IMR-90 (cell line): ENCODE data around the gene AHSG. TPM values are rescaled to one million over a fixed set of nuclear protein-coding genes. Genes with fewer than 3 reads are reported as not detected.

Experiments used
- RFX5 ChIP-seq: IDR thresholded peaks from 2 replicates; pipeline ENCODE4 v1.8.0; 2012; ENCODE audit warnings: low read depth, mild to moderate bottlenecking, low read length, moderate library complexity
- polyA plus RNA-seq, 3 experiments: library from polyadenylated mRNA; depleted of rRNA; stranded (reverse); fragments of >200 nt; gene quantifications; 2 replicates each; pipeline ENCODE4 v1.2.3, GENCODE V29; 2012; ENCODE audit warnings: low replicate concordance in 1 of 3
- total RNA-seq: library from RNA; depleted of rRNA; stranded (reverse); fragments of >200 nt; gene quantifications from 2 replicates; pipeline ENCODE4 v1.2.3, GENCODE V29; 2012
- TF ChIP-seq, protein P1 (sequence below): fragments of 150-350 bp; IDR thresholded peaks from 2 replicates; pipeline ENCODE4 v1.6.1; 2017; ENCODE audit warnings: mild to moderate bottlenecking, antibody characterized with exemption, low read length, low read depth
- TF ChIP-seq, protein P2 (sequence below): fragments of 150-350 bp; IDR thresholded peaks from 2 replicates; pipeline ENCODE4 v1.6.1; 2016; ENCODE audit warnings: low read depth, mild to moderate bottlenecking, low read length, moderate library complexity, borderline replicate concordance

The AHSG gene
- total and polyA plus RNA-seq, 2 of the 4 experiments (the other 2 are of a cell fraction): not detected

DNA sequence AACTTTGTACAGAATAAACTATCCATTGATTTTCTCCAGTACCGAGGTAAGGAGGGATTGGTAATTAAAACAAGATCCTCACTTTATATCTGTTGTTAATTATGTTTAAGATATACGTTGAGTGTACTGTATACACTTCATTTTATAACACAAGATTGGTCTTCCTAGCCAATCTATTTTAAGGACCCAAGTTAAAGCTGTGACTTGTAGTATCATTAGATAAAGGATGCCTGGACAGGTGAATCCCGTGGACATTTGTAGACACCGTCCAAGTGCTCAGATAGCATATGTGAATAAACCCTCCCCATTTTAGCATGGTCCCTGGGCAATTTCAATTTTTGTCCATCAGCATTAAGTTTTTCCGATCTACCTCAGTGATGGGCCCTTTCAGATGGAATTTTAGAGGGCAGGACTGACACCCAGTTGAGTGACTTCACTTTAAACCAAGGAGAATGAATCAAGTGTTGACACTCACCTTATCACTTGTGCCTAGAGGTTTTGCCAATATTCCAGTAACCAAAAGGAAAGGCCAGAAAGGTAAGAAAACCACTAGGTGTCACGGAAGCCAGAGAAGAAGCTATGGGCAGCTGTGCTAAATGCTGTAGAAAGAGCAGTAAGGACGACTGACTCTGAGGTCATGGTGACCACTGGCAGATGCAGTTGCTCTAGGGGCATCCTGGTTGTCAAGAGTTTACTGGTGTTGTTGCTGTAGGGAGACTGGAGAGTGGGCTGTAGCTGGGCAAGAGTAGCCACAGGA lies 9.2 kb downstream of the AHSG start (continued):
- TF ChIP-seq, protein P1, sequence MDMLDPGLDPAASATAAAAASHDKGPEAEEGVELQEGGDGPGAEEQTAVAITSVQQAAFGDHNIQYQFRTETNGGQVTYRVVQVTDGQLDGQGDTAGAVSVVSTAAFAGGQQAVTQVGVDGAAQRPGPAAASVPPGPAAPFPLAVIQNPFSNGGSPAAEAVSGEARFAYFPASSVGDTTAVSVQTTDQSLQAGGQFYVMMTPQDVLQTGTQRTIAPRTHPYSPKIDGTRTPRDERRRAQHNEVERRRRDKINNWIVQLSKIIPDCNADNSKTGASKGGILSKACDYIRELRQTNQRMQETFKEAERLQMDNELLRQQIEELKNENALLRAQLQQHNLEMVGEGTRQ: no peak
- TF ChIP-seq, protein P2, sequence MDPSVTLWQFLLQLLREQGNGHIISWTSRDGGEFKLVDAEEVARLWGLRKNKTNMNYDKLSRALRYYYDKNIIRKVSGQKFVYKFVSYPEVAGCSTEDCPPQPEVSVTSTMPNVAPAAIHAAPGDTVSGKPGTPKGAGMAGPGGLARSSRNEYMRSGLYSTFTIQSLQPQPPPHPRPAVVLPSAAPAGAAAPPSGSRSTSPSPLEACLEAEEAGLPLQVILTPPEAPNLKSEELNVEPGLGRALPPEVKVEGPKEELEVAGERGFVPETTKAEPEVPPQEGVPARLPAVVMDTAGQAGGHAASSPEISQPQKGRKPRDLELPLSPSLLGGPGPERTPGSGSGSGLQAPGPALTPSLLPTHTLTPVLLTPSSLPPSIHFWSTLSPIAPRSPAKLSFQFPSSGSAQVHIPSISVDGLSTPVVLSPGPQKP: no peak
- no peak for TF ChIP-seq RFX5
